ENCODE results near the gene VAC14.
"Not testable (repeated sequence)": the region's sequence is repeated elsewhere in the genome, so short reads cannot be mapped to it uniquely, and the experiment has no call there.

The VAC14 gene

DNA sequence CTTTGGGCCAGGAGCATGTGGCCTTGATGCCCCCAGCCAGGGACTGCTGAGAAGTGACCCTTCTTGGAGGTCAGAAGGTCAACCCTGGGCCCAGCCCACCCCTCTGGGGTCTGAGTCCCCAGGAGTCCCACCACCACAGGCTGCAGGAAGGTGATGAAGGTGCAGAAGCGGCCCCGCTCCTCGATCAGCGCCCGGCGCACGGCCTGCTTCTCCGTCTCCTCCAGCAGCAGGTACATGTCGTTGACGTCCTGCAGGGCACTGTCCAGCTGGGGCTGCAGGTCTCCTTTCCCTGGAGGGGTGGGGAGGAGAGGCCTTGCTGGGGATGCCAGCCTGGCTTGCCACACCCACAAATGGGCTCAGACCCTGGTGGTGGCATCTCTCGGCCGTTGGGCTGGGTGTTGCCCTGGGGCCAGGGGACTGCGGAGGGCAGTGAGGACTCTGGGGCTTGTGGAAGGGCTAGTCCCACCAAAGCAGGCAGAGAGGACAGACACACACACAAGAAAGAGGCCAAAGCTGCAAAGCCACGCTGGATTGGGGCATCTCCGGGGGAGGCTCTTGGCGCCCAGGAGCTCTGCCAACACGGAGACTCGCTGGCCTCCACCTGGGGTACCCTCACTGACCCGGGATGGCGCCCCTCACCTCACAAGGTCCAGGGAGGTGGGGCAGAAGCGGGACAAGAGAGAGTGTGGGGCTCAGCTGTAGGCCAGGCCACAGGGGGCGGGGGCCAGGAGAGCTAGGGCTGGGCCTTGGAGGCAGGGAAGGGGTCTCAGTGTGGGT is 122.6 kb downstream of the VAC14 start:
- DNase-seq = no peak

DNA sequence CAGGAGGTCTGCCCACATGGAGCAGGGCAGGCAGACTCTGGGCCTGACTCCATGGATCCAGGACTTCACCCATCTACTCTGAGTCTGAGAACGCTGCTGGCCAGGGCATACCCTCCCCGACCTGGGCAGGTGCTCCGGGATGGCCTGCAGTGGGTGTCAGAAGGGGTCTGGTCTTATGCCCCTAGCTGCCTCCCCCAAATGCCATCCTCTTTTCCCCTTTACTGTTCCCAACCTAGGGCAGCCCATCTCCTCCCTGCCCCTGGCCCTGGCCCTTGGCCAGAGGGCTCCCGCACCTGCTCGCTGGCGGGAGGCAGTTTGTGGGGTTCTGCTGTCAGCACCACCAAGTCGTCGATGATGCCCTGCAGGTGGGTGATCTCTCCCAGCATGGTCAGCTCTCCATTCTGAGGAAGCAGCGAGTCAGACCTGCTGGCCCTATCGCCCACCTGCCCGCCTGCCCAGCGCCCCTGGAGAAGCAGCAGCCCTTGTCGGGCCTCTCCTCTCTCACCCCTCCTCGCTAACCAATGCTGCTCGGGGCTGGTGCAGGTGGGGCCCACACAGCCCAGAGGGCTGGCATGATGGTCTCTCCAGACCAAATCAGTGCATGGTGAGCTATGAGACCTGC is 123.3 kb downstream of the VAC14 start:
- no peak for DNase-seq

DNA sequence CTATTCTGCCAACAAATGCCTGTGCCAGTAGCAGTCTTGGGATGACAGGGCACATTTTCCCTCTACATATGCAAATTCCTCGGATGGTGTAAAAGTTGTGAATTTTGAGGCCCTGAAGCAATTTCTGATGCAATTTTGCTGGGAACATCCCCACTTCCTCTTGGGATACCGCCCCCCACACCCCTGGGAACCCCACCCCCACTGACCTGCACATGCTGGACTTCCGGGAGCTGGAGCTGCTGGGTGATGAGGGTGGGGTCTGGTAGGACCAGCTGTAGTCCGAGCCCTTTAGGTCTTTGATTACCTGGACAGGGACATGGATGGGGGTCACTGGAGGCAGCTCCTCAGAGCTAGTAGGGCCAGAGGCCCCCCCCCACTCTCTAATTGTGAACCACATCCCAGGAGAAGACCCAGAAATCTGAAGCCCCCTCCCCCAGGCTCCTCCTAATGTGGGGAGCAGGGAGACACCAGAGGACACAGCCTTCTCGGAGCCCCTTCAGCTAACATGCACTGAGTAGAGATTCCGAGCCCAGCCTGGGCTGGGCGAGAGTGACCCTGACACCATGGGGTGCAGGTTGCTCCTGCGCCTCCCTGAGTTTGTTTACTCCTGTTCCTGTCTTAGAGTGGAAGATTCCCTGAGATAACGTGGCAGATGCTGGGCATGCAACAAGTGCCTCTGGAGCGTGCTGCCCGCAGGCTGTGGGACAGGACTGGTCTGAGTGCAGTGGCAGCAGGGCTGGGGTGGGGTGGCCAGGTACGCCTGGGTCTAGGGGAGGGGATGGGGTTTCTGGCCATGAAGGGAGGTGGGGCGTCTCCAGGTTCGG is 124.1 kb downstream of the VAC14 start:
- no peak for DNase-seq

DNA sequence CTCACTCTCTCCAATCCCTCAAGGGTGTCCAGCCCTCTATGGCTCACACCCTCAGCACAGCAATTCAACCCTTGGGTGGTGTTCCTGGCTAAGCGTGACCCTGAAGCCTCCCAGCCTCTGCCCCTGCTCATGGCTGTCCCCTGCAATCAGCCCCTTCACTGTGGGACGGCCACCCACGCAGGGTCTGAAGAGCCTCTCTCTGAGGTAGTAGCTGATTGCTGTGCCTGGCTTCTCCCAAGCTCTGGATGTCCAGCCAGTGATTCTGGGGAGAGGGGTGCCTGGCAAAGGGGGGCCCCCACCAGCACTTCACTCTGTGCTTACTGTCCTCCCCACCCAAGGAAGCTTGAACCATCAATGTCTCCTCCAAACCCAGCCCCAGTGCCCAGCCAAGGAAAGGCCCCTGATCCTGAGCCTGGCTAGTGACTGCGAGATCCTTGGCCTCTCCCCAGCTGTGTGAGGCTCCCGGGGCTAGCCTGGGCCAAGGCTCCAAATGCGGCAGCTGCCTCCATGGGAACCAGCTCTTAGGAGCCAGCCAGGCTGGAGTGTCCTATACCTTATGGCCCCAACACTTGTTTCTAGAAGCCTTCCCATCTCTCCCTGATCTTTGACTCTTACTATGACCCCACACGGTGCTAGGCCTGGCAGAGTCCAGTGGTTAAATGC is 125.0 kb downstream of the VAC14 start:
- no peak for DNase-seq

DNA sequence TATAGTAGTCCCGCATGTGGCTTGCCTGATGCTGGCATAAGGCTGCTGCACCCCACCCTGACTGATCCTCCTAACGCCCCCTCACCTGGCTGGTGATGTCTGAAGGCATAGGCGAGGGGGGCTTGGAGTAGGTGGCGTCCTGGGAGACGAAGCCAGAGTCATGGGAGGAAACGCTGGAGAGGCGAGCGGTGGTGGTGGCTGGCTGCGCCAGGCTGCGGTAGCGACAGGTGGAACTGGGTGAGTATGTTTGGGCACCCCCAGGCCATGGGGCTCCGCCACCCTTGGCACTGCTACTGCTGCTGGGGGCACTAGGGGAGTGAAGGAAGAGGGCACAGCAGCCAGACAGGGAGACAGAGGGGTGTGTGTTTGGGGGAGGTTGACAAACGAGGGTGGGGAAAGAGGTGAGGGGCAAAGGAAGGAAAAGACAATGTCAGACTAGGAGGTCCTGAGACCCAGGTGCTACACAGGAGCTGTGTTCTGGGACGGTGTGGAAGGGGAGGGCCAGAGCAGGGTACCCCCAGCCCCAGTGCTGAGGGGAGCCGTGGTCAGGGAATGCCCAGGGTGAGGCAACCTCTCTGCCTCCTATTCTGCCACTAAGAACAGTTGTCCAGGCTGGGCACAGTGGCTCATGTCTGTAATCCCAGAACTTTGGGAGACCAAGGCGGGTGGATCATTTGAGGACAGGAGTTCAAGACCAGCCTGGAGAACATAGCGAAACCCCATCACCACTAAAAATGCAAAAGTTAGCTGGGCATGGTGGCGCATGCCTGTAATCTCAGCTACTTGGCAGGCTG is 126.5 kb downstream of the VAC14 start:
- DNase-seq = no peak

DNA sequence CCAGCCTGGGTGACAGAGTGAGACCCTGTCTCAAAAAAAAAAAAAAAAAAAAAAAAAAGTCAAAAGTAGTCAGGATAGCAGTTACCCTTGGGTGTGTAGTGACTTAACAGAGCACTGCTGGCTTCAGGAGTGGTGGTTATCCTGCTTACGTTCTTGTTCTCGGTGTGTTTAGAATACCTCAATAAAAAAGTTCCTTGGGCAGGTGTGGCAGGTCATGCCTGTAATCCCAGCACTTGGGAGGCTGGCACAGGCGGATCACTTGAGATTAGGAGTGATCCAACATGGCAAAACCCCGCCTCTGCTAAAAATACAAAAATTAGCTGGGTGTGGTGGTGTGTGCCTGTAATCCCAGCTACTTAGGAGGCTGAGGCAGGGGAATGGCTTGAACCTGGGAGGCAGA is 130.0 kb downstream of the VAC14 start:
- DNase-seq = not testable (repeated sequence)

DNA sequence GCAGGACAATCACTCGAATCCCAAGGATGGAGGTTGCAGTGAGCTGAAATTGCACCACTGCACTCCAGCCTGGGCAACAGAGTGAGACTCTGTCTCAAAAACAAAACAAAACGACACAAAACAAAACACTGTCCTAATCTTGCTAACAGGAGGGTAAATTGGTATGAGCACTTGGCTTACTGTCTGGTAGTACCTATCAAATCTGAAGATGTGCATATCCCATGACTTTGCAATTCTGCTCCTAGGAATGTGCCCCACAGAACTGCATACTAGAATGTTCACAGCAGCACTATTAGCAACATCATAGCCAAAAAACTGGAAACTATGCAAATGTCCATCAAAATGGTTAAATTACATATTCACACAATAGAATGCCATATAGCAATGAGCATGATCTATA is 130.8 kb downstream of the VAC14 start:
- no peak for DNase-seq

DNA sequence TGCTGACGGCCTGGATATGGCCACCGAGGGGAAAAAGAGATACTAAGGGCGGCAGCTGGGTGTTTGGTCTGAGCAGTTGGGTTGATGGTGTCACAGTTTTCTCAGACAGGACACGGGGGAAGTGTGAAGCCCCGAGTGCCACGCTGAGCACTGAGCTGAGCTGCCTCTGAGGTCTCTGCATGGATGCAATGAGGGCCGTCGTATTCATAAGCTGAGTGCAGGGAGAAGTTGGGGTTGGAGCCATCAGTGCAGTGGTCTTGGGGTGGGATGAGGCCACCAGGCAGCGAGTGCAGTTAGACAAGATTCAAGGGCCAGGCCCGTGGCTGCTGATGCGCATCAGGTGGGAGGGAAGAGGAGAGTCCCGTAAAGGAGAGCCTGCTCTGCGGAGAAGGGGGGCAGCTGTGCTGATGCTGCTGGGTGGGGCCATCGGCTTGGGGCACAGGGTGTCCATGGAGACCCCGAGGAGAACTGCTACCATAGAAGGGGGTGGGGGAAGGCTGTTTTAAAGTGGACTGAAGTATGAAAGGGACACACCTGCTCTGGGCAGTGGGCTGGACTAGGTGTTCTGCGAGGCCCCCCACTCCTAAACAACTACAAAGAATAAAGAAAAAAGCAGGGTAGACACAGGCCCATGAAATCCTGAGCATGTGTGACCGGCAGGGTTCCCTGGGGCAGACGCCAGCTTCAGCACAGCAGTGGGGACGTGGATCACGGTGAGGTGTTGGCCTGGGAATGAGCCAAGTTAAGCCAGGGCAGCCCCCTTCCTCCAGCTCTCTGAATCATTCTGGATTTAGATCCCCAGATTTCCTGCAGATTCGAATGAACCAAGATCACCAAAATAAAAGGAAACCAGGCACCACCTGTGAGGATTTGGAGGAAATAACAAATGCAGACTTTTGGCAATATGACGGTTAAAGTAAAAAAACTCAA is 134.9 kb downstream of the VAC14 start:
- no peak for DNase-seq

DNA sequence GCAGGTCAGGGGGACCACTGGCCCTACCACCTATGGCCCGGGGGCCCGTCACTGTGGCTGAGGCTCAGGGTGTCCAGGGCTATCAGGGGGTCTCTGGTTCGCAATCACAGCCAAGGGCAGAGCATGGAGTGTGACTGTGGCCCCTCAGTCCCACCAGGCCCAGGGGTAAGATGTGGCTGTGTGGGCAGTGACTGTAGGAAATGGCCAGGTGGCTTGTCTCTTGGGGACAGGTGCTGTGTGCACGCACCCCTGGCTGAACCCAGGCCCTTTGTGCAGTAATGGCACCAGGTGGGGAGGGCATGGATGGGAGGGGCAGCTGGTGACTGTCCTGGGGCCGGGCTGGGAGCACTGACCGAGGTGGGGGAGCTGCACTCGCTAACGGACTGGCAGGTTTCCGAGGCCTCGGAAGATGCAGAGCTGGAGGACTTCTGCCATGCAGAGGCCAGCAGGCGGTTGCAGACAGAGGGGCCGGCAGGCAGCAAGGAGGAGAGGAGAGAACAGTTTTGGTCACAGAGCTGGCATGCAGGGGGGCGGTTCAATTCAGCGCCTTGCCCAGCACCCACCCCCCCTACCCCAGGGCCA is 135.8 kb downstream of the VAC14 start:
- DNase-seq = no peak

DNA sequence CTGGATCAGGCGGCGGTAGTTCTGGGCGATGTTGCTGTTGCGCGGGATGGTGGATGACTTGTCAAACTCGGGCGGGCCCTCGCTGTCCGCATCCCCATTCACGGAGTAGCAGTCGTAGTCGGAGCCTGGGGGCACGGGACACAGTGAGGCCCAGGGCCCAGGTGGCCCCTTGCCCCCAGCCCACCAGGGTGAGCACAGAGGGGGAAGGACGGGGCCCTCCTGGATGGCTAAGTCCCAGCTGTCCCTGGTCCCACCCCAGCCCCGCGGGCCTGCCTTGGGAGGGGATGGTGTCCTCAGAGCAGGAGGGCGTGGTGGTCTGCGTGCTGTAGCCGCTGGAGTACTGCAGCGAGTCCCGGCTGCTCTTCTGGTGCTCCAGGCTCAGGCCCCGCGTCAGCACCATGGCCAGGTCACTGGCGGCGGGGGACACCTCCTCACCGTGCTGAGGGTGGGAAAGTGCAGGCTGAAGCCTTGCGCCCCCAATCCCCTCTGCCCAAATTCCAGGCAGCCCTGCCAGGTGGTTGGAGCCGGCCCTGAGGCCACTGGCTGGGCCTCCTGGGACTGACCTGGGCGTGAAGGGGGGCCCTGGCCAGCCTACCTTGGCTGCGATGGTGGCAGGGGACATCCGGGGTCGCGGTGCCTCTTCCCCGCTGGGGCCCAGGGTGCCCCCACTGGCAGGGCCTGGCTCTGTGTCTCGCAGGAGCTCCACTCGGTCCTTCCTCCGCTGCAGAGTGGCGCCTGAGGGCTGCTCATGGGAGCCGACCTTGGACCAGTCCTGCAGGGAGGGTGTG is 136.4 kb downstream of the VAC14 start:
- no peak for DNase-seq

DNA sequence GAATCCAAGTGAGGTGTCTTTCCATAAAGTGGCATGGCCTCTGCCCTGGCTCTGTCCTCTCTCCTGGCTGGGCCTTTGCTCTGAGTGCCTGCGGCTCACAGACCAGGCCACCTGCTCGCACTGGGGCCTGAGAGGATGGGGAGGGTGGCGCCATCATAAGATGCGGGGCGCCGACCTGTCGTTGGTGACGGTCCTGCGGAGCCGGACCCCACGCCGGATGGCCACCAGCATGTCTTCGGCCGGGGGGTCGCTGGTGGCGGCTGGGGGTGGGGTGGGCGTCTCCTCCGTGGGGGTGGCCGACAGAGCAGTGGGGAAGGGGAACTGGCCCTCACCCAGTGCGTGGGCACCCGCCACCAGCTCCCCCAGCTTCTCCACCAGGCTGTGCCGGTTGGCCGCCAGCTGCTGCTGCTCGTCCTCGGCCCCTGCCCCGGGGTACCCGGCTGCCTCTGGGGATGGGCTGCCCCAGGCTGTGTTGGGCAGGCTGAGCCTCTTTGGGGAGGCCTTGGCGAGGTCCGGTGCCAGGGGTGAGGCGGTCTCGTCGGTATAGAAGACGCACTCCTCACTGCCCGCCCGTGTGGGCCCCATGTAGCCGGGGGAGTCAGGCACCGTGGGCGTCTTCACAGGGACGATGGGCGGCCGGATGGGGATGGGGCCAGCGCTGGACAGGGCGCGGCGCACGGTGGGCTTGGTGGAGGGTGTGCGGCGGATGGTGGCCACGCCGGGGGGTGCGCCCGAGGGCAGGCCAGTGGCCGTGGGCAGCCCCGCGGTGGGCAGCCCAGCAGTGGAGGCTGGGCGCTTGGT is 137.2 kb downstream of the VAC14 start:
- no peak for DNase-seq

DNA sequence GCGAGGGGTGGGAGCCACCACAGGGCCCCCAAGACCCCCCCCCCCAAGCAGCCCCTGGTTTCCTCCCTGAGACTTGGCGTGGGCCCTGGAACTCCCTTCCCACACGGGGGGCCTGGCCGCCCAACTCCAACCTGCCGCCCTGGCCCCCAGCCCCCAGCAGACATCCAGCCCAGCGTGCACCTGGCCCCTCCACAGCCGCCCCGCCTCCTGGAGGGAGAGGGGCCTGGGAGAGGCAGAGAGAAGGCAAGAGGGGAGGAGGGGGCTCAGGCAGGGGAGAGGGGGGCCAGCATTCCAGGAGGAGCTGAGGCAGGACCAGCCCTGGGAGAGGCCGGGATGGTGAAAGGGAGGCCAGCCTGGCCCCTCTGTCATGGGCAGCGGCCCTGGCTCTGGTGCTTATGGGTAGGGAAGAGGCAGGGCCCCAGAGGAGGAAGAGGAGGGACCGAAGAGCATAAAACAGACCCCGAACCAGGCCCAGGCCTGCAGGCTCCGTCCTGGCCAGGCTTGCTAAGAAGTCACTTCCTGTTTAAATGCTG is 137.9 kb downstream of the VAC14 start:
- no peak for DNase-seq

DNA sequence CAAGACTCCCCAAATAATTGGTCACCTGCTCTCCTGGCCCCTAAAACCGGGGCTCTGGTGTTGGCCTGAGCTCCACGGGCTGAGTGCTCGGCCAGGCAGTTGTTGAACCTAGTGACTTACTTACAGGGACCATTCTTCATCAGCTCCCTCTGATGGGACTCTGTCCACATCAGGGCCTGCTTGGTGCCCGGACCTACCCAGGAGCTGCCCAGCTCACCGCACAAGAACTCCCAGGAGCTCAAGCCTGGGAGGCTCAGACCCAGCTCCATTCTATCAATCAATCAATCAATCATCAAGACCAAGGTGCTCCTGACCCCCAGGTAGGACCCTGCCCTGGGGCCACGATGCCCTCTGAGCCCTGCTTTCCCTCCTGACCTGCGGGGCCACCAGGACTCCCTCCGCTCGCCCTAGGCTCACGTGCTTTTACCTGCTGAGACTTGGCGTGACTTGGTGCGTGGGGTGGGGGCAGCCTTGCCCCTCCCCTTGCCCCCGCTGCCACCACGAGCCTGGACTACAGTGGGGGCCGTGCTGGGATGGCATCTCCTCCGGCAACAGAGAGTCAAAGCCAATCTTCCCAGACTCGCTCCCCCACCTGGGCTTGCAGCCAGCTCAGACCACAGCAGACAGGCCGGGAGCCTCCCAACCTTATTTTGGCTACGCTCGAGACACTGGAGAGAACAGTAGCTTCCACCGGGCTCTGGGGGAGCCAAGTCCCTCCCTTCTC is 138.9 kb downstream of the VAC14 start:
- no peak for DNase-seq

DNA sequence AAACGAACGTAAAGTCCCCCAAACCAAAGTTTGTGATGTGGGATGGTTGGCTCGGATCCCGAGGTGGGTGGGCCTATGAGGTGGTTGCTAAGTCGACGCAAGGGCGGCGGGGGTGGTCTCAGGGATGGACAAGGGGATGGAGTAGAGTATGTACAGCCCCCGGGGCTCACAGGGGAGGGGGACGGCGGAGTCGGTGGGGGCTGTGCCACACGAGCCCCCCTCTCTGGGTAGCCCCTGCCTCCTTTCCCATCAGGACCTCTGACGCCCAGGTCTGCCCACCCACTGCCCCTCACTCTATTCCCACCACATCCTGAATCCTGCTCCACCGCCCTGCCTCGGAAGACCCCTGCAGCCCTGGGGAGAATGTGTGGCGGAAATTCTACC is 139.4 kb downstream of the VAC14 start:
- no peak for DNase-seq

DNA sequence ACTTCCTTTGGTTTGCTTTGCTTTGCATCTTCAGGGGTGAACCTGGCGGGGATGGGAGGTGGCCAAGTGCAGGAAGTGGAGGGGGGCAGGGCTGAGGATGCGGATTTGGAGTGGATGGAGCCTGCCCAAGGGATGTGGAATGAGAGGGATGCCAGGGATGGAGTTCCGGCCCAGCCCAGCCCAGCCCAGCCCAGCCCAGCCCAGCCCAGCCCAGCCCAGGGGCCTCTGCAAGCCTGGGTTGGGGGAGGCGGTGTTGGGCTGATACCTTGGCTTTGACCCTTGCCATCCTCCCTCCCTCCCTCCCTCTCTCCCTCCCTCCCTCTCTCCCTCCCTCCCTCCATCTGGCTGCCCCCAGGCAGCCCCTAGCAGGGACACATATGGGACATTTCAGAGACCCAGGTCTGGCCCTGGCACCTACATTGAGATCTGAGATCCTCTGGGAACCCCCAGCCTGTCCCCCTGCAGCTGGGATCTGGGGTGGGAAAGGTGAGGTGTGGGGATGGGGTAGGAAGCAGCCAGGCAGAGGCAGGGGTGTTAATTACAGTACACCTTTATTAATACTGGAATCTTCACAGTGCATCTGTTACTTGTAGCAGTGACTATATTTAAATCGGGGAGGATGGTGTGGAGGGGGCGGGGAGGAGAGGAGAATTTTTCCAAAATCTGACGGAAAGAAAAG is 140.1 kb downstream of the VAC14 start:
- no peak for DNase-seq

DNA sequence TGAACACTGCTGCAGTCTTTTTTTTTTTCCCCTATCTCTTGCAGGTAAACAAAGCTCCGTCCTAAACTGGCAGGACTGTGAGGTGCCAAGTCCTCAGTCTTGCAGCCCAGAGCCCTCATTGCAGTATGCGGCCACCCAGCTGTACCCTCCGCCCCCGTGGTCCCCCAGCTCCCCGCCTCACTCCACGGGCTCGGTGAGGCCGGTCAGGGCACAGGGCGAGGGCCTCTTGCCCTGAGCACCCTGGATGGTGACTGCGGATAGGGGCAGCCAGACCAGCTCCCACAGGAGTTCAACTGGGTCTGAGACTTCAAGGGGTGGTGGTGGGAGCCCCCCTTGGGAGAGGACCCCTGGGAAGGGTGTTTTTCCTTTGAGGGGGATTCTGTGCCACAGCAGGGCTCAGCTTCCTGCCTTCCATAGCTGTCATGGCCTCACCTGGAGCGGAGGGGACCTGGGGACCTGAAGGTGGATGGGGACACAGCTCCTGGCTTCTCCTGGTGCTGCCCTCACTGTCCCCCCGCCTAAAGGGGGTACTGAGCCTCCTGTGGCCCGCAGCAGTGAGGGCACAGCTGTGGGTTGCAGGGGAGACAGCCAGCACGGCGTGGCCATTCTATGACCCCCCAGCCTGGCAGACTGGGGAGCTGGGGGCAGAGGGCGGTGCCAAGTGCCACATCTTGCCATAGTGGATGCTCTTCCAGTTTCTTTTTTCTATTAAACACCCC is 140.8 kb downstream of the VAC14 start:
- no peak for DNase-seq

DNA sequence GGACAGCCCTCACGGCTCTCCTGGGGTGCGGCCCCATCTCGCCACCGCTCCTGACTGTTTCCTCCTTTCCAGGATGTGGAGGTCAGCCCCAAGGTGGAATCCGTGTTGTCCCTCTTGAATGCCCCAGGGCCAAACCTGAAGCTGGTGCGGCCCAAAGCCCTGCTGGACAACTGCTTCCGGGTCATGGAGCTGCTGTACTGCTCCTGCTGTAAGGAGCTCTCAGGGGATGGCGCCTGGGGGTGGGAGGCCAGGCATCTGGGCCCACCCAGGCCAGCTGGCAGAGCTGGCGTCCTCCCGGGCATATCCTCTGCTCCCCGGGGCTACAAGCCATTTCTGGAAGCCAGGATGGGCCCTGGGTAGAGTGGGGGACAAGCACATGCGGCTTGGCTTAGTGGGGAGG is 141.4 kb downstream of the VAC14 start:
- no peak for DNase-seq
